ENCODE measurements around the gene LHFPL2.

DNA sequence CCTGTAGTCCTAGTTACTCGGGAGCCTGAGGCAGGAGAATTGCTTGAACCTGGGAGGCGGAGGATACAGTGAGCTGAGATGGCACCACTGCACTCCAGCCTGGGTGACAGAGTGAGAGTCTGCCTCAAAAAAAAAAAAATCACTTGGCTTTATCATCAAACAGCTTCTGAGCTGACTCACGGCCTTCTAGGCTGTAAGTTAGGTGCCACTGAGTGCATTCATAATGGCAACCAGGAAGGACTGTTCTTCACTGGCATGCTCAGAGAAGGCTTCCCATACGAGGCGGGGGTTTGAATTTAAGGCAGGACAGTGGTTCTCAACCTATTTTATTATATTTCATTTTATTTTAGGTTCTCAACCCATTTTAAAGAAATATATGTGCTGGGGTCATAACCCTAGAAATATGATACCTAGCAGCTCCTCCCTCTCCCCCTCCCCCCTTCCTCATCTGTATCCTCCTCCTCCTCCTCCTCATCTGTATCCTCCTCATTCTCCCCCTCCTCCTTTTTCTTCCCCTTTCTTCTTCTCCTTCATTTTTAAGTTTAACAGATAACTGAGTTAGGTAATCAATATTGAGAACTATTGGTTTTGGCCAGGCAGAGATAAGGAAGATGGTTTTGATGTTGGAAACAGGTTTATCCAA, 19.0 kb upstream of the LHFPL2 start:
- TF ChIP-seq, protein P1, sequence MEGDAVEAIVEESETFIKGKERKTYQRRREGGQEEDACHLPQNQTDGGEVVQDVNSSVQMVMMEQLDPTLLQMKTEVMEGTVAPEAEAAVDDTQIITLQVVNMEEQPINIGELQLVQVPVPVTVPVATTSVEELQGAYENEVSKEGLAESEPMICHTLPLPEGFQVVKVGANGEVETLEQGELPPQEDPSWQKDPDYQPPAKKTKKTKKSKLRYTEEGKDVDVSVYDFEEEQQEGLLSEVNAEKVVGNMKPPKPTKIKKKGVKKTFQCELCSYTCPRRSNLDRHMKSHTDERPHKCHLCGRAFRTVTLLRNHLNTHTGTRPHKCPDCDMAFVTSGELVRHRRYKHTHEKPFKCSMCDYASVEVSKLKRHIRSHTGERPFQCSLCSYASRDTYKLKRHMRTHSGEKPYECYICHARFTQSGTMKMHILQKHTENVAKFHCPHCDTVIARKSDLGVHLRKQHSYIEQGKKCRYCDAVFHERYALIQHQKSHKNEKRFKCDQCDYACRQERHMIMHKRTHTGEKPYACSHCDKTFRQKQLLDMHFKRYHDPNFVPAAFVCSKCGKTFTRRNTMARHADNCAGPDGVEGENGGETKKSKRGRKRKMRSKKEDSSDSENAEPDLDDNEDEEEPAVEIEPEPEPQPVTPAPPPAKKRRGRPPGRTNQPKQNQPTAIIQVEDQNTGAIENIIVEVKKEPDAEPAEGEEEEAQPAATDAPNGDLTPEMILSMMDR (IDR thresholded peaks at IDR 0.05) = no peak
- no peak for TF ChIP-seq POLR2A (IDR thresholded peaks at IDR 0.05)

Measured in esophagus squamous epithelium (tissue), 4 donors.